ENCODE data around the gene NES. TPM values are rescaled to one million over a fixed set of nuclear protein-coding genes. Genes with fewer than 3 reads are reported as not detected.

Gene NES
- total RNA-seq, 1 donor = 44.5 TPM

DNA sequence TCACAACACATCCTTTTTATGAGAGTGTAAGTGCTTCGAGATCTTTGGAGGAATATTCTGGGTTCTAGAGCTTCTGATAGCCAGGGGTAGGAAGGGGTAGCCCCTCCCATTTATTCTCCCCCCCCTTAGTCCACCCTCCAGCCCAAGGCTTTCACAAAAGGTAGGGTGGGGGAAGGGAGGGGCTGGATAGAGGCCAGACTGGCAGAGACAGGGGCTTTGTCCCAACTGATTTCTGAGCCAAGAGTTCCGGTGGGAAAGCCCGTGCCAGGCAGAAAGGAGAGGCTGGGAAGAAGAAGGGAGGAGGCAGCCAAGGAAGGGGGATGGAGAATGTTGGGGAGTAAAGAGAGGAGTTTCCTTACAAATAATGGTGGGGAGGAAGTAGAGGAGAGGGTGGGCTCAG, 32.2 kb downstream of the NES start:
- TF ChIP-seq, protein P1, sequence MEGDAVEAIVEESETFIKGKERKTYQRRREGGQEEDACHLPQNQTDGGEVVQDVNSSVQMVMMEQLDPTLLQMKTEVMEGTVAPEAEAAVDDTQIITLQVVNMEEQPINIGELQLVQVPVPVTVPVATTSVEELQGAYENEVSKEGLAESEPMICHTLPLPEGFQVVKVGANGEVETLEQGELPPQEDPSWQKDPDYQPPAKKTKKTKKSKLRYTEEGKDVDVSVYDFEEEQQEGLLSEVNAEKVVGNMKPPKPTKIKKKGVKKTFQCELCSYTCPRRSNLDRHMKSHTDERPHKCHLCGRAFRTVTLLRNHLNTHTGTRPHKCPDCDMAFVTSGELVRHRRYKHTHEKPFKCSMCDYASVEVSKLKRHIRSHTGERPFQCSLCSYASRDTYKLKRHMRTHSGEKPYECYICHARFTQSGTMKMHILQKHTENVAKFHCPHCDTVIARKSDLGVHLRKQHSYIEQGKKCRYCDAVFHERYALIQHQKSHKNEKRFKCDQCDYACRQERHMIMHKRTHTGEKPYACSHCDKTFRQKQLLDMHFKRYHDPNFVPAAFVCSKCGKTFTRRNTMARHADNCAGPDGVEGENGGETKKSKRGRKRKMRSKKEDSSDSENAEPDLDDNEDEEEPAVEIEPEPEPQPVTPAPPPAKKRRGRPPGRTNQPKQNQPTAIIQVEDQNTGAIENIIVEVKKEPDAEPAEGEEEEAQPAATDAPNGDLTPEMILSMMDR (IDR thresholded peaks at IDR 0.05; ENCODE audit: insufficient read depth, low read length) = no peak
- H3K4me3 ChIP-seq (ENCODE audit: low read depth, low read length) = no peak overlapping the region
- DNase-seq (ENCODE audit: low read depth) = no peak

DNA sequence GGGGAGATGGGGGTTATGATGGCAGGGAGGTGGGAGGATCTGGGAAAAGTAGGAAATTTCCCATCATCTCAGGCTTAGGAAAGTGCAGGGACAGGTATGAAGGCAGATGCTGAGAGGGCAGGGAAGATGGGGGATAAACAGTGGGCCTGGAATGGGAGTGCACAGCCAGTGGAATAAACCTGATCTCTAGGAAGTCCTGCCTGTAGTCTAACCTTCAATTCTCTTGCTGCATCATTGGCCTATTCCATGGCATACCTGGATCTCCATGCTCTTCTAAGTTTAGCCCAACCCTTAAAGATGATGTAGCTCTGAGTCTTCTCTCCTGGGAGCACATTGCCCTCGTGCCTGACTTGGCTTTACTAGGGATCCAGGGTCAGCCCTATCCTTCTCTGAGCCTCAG, 32.6 kb downstream of the NES start:
- H3K4me3 ChIP-seq (ENCODE audit: low read depth, low read length) = no peak overlapping the region
- DNase-seq (ENCODE audit: low read depth) = no peak
- TF ChIP-seq, protein P1 (IDR thresholded peaks at IDR 0.05; ENCODE audit: insufficient read depth, low read length) = no peak

DNA sequence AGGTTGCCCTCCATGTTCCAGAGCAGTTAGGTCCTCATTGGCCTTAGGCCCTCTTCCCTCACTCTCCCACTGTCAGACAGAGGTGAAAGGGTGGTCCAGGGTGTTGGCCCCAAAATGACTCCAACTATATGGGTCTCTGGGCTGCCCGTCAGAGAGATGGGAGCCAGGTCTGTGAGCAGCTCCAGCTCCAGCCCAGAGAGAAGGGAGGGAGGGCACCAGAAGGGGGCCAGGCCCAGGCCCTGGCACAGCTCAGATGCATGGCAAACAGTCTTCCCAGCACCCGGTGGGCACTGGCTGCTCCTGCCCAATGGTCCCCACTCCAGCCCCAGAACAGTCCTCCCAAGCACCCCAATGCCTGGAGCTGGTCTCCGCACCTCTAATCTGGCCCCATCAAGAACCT, 33.1 kb downstream of the NES start:
- DNase-seq (ENCODE audit: low read depth) = no peak

DNA sequence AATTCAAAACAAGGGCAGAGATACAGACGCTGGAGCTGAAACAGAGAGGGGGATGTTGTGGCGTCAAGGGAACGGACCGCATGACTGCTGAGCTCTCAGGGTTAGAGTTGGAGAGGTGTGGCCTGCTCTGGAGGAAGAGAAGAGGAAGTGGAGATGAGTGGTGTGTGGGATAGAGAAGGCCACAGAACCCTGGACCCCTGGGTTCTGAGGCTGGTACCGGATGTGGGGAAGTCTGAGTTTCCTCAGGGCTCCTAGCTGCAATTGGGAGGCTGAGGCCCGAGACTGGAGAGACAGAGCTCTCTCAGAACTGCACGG, 33.5 kb downstream of the NES start:
- no peak overlapping the region for H3K4me3 ChIP-seq (ENCODE audit: low read depth, low read length)
- no peak for DNase-seq (ENCODE audit: low read depth)
- TF ChIP-seq, protein P1 (IDR thresholded peaks at IDR 0.05; ENCODE audit: insufficient read depth, low read length) = no peak

More for the DNA sequence above, 33.1 kb downstream of the NES start:
- H3K4me3 ChIP-seq (ENCODE audit: low read depth, low read length) = no peak overlapping the region
- TF ChIP-seq, protein P1 (IDR thresholded peaks at IDR 0.05; ENCODE audit: insufficient read depth, low read length) = no peak

DNA sequence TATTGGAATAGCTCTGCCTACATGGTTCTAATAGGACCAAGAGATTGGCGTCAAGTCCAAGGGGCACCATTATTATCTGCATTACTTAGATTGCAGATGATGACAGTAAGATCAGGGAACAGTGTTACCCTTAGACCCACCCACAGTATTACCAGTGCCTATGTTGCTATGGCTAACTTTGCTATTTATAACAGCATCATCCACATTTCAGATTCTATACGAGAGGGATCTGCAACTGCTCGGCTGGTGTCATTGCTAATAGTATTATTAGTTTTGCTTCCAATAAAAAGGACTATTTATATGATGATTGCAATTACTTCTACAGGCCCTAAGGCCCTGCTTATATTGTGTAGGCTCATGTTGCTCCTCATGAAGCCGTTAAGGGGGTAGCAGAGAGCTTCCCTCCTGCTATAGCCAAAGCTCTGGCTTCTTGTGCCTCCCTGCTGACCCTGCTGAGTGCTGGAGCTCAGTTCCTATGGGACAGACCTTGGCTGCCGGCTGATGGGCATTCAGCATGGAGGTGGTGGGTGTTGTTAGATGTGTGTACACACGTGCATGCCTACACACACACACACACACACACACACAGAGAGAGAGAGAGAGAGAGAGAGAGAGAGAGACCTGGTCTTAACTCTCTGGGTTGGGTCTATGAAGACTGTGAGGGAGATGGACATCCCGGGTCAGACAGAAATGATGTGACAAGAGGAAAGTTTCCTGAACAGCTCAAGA, 34.0 kb downstream of the NES start:
- TF ChIP-seq, protein P1 (IDR thresholded peaks at IDR 0.05; ENCODE audit: insufficient read depth, low read length) = no peak
- no peak for DNase-seq (ENCODE audit: low read depth)
- no peak overlapping the region for H3K4me3 ChIP-seq (ENCODE audit: low read depth, low read length)

DNA sequence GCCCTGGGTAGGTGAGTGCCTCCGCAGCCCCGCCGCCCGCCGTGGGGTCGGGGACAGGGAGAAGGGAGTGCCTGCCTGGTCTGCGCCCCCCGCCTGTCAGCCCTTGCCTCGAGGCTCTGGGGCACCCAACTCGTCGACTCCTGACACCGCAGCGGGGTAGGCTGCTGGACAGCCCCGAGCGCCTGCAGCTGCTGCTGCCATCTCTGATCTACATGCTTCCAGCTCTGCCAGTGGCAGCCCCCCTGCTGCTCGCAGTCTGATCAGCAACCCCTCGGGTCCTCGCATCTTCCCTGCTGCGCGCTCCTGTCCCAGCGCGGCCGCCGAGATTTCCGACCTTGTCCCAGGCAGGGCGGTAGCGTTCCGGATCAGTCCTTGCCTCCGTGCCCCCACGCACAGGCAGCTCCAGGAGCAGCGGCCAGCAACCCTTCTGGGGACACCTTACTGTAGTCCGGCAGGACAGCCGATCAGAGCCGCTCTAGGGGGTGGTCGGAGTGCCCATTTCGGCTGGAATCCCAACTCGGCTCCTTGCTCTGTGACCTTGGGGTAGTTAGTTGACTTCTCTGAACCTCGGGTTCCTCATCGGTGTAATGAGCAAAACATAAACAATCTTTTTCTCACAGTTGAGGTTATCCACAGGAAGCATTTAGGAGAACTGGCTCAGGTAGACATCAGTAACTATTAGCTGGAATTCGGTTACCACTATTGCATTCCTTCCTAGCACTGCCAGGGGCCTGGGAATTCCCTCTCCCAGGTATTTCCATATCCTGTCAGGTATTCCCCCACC, 34.8 kb downstream of the NES start:
- H3K4me3 ChIP-seq (ENCODE audit: low read depth, low read length) = no peak overlapping the region
- TF ChIP-seq, protein P1 (IDR thresholded peaks at IDR 0.05; ENCODE audit: insufficient read depth, low read length) = no peak
- DNase-seq (ENCODE audit: low read depth) = no peak
